H1 (cell line): ENCODE measurements around the gene SLC6A6. TPM values are rescaled to one million over a fixed set of nuclear protein-coding genes. Genes with fewer than 3 reads are reported as not detected.

Experiments used
- BCL11A ChIP-seq, 2 experiments: IDR thresholded peaks; one replicate each; pipeline ENCODE4 v1.6.1; 2011; ENCODE audit warnings: low read depth in 2 of 2, low read length in 2 of 2, mild to moderate bottlenecking in 2 of 2
- CHD7 ChIP-seq: fragments of 300-600 bp; sonication (generic); IDR thresholded peaks from 2 replicates; pipeline ENCODE4 v1.7.1; 2012; ENCODE audit warnings: low read length, moderate library complexity, mild to moderate bottlenecking, inconsistent platforms; ENCODE audit not compliant: insufficient replicate concordance
- KDM4A ChIP-seq: IDR thresholded peaks from one replicate; pipeline ENCODE4 v1.7.1; 2012; ENCODE audit warnings: low read depth, mild to moderate bottlenecking, moderate library complexity, low read length, inconsistent platforms; ENCODE audit not compliant: severe bottlenecking
- MAX ChIP-seq: IDR thresholded peaks from 2 replicates; pipeline ENCODE4 v1.6.1; 2012; ENCODE audit warnings: inconsistent platforms
- NANOG ChIP-seq: IDR thresholded peaks from 2 replicates; pipeline ENCODE4 v1.6.1; 2011; ENCODE audit warnings: low read length, low read depth, mild to moderate bottlenecking, inconsistent platforms; ENCODE audit not compliant: insufficient read depth, poor library complexity, severe bottlenecking
- USF2 ChIP-seq: IDR thresholded peaks from 2 replicates; pipeline ENCODE4 v1.6.1; 2011; ENCODE audit warnings: low read length, improper control_type of control experiment
- ZNF274 ChIP-seq: IDR thresholded peaks from 2 replicates; pipeline ENCODE4 v1.7.0; 2012; ENCODE audit warnings: low read length, borderline replicate concordance; ENCODE audit errors: extremely low read depth
- polyA plus RNA-seq, 7 experiments: library from polyadenylated mRNA; depleted of rRNA in 3 of 7; stranded (reverse) in 5 of 7; unstranded in 2 of 7; fragments of >200 nt in 5 of 7; fragments of 200-250 nt in 2 of 7; gene quantifications; 1 replicate in 5 of 7; 2 replicates in 1 of 7; 4 replicates in 1 of 7; pipeline versions ENCODE4 v1.2.1 to v1.2.3, GENCODE V29; 2011 to 2013; ENCODE audit warnings: missing spikeins in 2 of 7, mixed read lengths in 2 of 7
- total RNA-seq: library from RNA; stranded (reverse); fragmentation: NEBNext Ultra II Directional; extraction: Animal tissue kit (Norgen Biotek cat#: 25700); gene quantifications from 2 replicates; pipeline ENCODE4 v1.2.1, GENCODE V29; 2021

The SLC6A6 gene
- total and polyA plus RNA-seq, 2 of the 8 experiments (the other 6 are each of a cell fraction or from before 2014, with no cell fraction given): 66.2 to 144 TPM

GRCh38 chr3:14481018-14481645 is 78.7 kb downstream of the SLC6A6 start (continued):
- no peak for TF ChIP-seq CHD7
- TF ChIP-seq MAX: no peak
- no peak for TF ChIP-seq ZNF274
- no peak for TF ChIP-seq KDM4A
- no peak for TF ChIP-seq USF2
- no peak for TF ChIP-seq BCL11A (IDR thresholded peaks at IDR 0.05; ENCODE audit: low read depth in 2 of 2, low read length in 2 of 2)
- no peak for TF ChIP-seq NANOG
